SK-N-SH (cell line): ENCODE results near the gene G3BP2.
"Not testable (repeated sequence)": the region's sequence is repeated elsewhere in the genome, so short reads cannot be mapped to it uniquely, and the experiment has no call there.

Experiments used
- CTCF ChIP-seq: fragments of 200-600 bp; sonication (generic); IDR thresholded peaks from 2 replicates; pipeline ENCODE4 v1.6.1; 2017; ENCODE audit warnings: antibody characterized with exemption, mild to moderate bottlenecking, moderate library complexity
- EP300 ChIP-seq, 2 experiments: IDR thresholded peaks; 2 replicates each; pipeline versions ENCODE4 v1.4.0 to v1.6.1; 2012; ENCODE audit warnings: borderline replicate concordance in 1 of 2, low read depth in 1 of 2, low read length in 1 of 2
- FOXM1 ChIP-seq: IDR thresholded peaks from 2 replicates; pipeline ENCODE4 v1.4.0; 2012; ENCODE audit warnings: low read depth, mild to moderate bottlenecking
- IRF3 ChIP-seq: fragments of 150-350 bp; IDR thresholded peaks from 2 replicates; pipeline ENCODE4 v1.6.1; 2016; ENCODE audit warnings: mild to moderate bottlenecking, low read depth, low read length
- MAX ChIP-seq: IDR thresholded peaks from 2 replicates; pipeline ENCODE4 v1.4.0; 2012; ENCODE audit warnings: low read depth
- NFIC ChIP-seq: IDR thresholded peaks from 2 replicates; pipeline ENCODE4 v1.4.0; 2012; ENCODE audit warnings: borderline replicate concordance
- NRF1 ChIP-seq: IDR thresholded peaks from 2 replicates; pipeline ENCODE4 v1.6.1; 2012; ENCODE audit warnings: low read depth, mild to moderate bottlenecking, low read length
- RXRA ChIP-seq: IDR thresholded peaks from 2 replicates; pipeline ENCODE4 v1.4.0; 2012; ENCODE audit warnings: low read depth, mild to moderate bottlenecking, borderline replicate concordance
- SIN3A ChIP-seq: IDR thresholded peaks from 2 replicates; pipeline ENCODE4 v1.6.1; 2012; ENCODE audit warnings: low read depth, mild to moderate bottlenecking, low read length, moderate library complexity, borderline replicate concordance
- TCF12 ChIP-seq: IDR thresholded peaks from 2 replicates; pipeline ENCODE4 v1.4.0; 2012
- USF1 ChIP-seq: IDR thresholded peaks from 2 replicates; pipeline ENCODE4 v1.4.0; 2012; ENCODE audit warnings: low read depth, borderline replicate concordance

- TF ChIP-seq MAX; CTCF; USF1; NRF1; RXRA; TCF12; FOXM1; SIN3A; IRF3; EP300 (IDR thresholded peaks at IDR 0.05; ENCODE audit: borderline replicate concordance in 1 of 2, low read depth in 1 of 2, low read length in 1 of 2); NFIC: not testable (repeated sequence)
Measured at GRCh38 chr4:75667636-75668035, 5.6 kb downstream of the G3BP2 start.
